Activated T-cell treated with anti-CD3 and anti-CD28 coated beads for 48 hours (primary cell): ENCODE results near the gene TLL2.
A peak's percentile ranks its signal among the peaks of the same experiment; 100 is the strongest.

ENCODE experiments used
- DNase-seq: peaks from one replicate; pipeline ENCODE4 v3.0.0-alpha.2; 2020; ENCODE audit warnings: low read depth

Gene TLL2

GRCh38 chr10:96358851-96359540, 154.7 kb downstream of the TLL2 start, which contains the start of gene OPALIN:
OPALIN (minus strand) TSS chr10:96359002; CDS start chr10:96358896, 106 bp downstream.
- no peak for DNase-seq

DNA sequence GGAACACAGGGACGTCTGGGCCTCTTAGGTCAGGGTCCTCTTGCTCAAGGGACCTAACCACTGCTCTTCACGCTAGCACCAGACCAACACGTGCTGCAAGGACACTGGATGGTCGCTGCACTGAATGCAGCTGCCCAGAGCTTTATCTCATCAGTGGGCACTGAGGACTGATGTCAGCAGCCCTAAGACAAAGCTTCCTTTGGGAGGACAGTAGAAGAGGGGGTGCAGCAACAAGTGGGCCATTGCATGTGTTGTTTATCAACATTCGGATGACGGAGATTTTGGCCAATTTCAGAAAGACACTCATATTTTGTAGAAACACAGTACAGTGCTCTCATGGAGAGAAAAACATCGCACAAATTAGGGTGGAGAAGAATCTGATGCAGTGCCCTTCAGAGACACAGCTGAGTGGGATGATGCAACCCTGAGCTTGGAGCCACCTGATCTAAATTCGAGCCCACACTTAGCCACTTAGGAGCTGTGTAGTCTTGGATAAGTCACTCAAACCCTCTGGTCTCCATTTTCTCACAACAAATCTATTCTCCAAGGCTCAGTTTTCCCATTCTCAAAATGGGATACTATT, 156.6 kb downstream of the TLL2 start:
- no peak for DNase-seq

- no peak for DNase-seq
Measured at GRCh38 chr10:96352582-96352981, 161.1 kb downstream of the TLL2 start.

DNA sequence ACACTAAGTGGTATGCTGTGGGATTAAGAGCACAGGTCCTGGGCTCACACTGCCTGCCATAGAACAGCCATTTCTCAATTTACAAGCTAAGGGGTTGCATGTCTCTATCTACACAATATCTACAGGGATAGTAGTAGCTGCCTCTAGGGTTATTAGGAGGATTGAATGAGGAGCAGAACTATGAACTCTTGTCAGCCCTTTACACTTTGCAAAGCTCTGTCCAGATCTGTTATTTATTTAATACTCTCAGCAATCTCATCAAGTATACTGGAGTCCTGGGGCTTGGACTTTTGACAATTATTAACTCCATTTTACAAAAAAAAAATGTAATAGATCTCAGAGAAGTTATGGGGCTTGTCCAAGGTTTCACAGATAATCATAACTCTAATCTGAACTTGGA, 161.7 kb downstream of the TLL2 start:
- DNase-seq, result no peak

- no peak for DNase-seq
Measured at GRCh38 chr10:96346295-96346694, 167.4 kb downstream of the TLL2 start.

DNA sequence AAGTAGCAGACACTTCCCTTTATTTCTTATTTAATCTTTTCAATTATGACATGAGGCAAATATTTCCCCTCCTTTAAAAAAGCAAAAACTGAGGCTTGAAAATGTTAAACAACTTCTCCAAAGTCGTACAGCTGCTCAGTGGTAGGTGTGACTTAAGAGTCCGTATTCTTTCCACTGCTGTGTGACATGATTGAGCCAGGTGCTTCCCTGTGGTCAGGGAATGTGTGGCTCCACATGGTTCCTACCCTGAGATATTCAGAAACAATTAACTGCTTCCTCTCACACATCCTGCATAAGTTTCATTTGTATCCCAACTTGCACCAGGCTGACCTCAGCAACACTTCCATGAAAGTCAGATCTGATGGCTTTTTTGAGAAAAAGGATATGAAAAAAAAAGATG, 168.5 kb downstream of the TLL2 start:
- no peak for DNase-seq

DNA sequence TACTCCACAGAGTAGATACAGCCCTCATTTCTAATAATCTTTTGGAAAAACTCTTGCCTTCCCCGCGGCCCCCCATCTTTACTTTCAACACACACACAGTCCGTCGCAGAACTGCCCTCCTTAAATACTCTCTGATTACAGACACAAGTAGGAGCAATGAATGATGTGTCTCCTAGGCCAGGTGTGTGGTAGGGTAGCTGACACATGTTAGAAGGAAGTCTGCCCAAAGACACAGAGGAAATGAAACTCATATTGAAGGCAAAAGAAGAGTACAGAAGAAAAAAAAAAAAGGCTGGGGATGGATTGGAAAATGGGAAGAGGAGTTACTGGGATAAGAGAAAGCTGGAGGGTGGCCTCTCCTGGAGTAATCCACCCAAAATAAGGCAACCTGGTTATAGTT, 169.5 kb downstream of the TLL2 start:
- no peak for DNase-seq

GRCh38 chr10:96342402-96342801, 171.3 kb downstream of the TLL2 start:
- DNase-seq, result no peak

GRCh38 chr10:96341219-96342182, 172.2 kb downstream of the TLL2 start:
- peak; percentile 8 for DNase-seq

DNA sequence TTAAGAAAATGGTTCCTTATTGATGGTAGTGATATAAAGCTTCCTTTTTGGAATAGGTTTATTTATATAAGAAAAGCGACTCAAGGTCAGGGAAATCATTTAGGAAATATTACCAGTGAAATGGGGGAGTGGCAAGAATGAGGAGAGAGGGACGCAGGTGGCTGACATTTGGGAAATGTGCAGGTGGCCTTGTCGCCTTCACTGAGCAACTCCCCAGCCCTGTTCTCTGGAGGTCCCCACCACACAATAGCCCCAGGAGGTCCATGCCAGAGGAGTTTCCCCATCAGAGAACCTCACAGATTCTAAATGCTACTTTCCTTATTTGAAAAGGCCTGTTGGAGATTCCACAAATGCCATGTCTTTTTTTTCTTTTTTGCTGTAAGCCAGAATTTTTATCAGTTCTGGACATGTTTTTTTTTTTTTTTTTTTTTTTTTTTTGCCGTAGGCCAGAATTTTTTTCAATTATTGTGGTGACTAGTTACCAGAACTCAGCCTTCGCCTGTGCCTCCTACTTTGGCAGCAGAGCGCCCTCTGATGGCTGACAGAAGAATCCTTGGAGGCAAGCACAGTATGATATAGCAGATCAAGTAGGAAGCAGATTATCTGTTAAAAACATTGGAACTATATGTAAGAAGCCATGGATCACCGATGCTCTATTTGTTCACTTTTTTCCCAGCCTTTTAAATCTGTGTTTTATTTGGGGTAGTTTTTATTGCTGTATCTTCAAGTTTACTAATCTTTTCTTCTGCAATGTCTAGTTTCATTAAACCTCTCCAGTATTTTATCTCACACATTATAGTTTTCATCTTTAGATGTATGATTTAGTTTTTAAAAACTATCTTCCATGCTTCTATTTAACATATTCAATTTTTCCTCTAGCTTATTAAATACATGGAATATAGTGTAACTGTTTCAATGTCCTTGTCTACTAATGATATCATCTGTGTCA, 173.5 kb downstream of the TLL2 start:
- DNase-seq, result peak; percentile 41

DNA sequence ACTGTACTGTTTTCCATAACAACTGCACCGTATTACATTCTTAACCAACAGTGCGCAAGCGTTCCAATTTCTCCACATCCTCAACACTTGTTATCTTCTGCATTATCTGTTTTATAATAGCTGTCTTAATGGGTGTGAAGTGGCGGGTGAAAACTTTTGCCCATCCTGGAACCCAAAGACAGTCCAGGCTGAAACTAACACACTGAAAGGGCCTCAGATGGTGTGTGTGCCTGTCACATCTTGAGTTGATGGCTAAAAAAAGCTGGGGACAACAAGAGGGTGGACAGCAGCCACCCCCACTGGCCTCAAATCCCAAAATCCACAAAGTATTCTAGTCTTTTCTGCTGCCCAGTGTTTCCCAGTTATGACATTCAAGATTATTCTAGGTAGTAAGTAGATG, 174.3 kb downstream of the TLL2 start:
- DNase-seq, result no peak

GRCh38 chr10:96338279-96338925, 175.3 kb downstream of the TLL2 start:
- no peak for DNase-seq

GRCh38 chr10:96337106-96337505, 176.6 kb downstream of the TLL2 start:
- DNase-seq, result no peak

- no peak for DNase-seq
Measured at GRCh38 chr10:96334616-96335526, 178.9 kb downstream of the TLL2 start.

GRCh38 chr10:96333101-96333500, 180.6 kb downstream of the TLL2 start:
- DNase-seq, result no peak

DNA sequence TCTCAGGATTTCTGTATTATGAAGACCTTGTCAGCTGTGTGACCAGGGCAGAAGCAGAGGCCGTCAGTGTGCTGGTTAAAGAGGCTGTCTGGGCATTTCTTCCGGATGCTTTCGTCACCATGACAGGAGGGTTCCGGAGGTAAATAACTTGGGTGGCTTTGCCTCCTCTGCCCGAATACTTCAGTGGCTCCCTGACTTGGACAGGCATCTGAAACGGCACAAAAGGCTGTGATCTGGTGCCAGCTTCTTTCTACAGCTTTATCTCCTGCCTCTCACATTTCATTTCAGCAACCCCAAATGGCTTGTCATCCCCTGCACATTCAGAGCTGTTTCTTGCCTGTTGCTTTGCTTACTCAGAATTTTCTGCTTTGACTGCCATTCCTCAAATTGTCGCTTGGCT, 186.3 kb downstream of the TLL2 start:
- no peak for DNase-seq

GRCh38 chr10:96325719-96326373, 187.9 kb downstream of the TLL2 start:
- no peak for DNase-seq

- no peak for DNase-seq
Measured at GRCh38 chr10:96324447-96324846, 189.3 kb downstream of the TLL2 start.

DNA sequence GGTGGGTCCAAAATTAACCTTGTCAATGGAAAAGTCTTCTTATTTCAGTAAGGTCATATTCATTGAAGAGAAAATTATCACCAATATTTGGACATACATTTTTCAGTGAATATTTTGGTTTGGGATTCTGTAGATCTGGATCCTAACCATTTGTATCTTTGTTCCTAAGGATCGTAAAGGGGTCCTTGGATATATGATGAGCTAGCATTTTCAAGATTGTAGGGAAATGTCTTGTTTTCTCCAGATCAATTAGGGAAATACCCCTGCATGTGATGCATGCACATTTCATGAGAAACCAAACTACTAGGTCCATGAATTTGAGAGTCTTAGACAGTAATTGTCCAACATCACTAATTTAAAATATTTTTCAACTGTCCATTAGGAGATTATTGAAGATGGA, 191.5 kb downstream of the TLL2 start:
- no peak for DNase-seq

DNA sequence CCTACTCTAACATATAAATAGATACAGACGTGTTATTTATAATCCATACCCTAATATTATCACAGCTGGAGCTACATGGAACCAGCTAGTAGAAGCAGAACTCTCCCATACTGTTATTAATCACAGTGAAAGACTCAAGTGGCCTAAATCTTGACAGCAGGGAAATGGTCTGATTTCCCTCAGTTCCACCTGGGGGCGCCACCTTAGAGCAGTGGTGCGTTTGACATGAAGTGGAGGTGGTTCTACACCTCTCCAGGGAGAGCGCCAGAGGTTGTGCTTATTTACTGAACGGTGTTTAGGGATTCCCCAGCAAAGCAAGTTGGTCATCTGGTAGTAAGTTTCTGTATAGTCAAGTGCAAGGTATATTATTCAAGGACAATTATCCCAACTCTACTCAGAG, 191.9 kb downstream of the TLL2 start:
- DNase-seq, result no peak
